HepG2 (cell line): ENCODE data around the gene ZFR. TPM values are rescaled to one million over a fixed set of nuclear protein-coding genes. Genes with fewer than 3 reads are reported as not detected.

ENCODE experiments used
- ARHGAP35 ChIP-seq: sonication (generic); formaldehyde crosslinking; IDR thresholded peaks from 2 replicates; pipeline ENCODE4 v1.9.0; 2022; ENCODE audit warnings: mild to moderate bottlenecking, inconsistent platforms, moderate library complexity, missing genetic modification reagents, borderline replicate concordance
- EEA1 ChIP-seq: sonication (generic); formaldehyde crosslinking; IDR thresholded peaks from 2 replicates; pipeline ENCODE4 v1.5.1; 2020; ENCODE audit warnings: mild to moderate bottlenecking, missing genetic modification reagents, borderline replicate concordance
- HIVEP1 ChIP-seq: sonication (generic); formaldehyde crosslinking; IDR thresholded peaks from 2 replicates; pipeline ENCODE4 v1.4.0; 2020; ENCODE audit warnings: mild to moderate bottlenecking, missing genetic modification reagents
- HMGXB3 ChIP-seq: sonication (generic); formaldehyde crosslinking; IDR thresholded peaks from 2 replicates; pipeline ENCODE4 v1.4.0; 2020; ENCODE audit warnings: missing genetic modification reagents, borderline replicate concordance
- HMGXB4 ChIP-seq, 2 experiments: sonication (generic) in 1 of 2; formaldehyde crosslinking in 1 of 2; IDR thresholded peaks; 2 replicates each; pipeline versions ENCODE4 v1.4.0 to v1.6.1; 2018 to 2020; ENCODE audit warnings: missing genetic modification reagents in 2 of 2, borderline replicate concordance in 1 of 2, low read depth in 1 of 2, mild to moderate bottlenecking in 1 of 2, missing biosample characterization in 1 of 2
- HOXA5 ChIP-seq: sonication (generic); formaldehyde crosslinking; IDR thresholded peaks from 2 replicates; pipeline ENCODE4 v1.4.0; 2020; ENCODE audit warnings: missing genetic modification reagents
- KLF9 ChIP-seq: IDR thresholded peaks from 2 replicates; pipeline ENCODE4 v1.6.1; 2016; ENCODE audit warnings: low read depth
- MYC ChIP-seq: sonication (generic); formaldehyde crosslinking; IDR thresholded peaks from 2 replicates; pipeline ENCODE4 v1.9.0; 2021; ENCODE audit warnings: missing genetic modification reagents, borderline replicate concordance
- NR0B2 ChIP-seq: sonication (generic); formaldehyde crosslinking; IDR thresholded peaks from 2 replicates; pipeline ENCODE4 v1.4.0; 2020; ENCODE audit warnings: mild to moderate bottlenecking, missing genetic modification reagents
- NR3C1 ChIP-seq: sonication (generic); formaldehyde crosslinking; IDR thresholded peaks from 2 replicates; pipeline ENCODE4 v1.4.0; 2020; ENCODE audit warnings: missing genetic modification reagents
- RCOR2 ChIP-seq: IDR thresholded peaks from 2 replicates; pipeline ENCODE4 v1.6.1; 2016; ENCODE audit warnings: missing biosample characterization, missing genetic modification reagents
- TBX2 ChIP-seq: sonication (generic); formaldehyde crosslinking; IDR thresholded peaks from 2 replicates; pipeline ENCODE4 v1.5.0; 2020; ENCODE audit warnings: missing genetic modification reagents, mild to moderate bottlenecking, borderline replicate concordance
- TEAD3 ChIP-seq: optimal IDR thresholded peaks from 2 replicates; pipeline ENCODE3; 2016; ENCODE audit warnings: borderline replicate concordance
- ZBTB42 ChIP-seq: sonication (generic); formaldehyde crosslinking; IDR thresholded peaks from 2 replicates; pipeline ENCODE4 v1.5.0; 2020; ENCODE audit warnings: mild to moderate bottlenecking, missing genetic modification reagents
- ZMYM3 ChIP-seq: sonication (generic); formaldehyde crosslinking; IDR thresholded peaks from 2 replicates; pipeline ENCODE4 v1.5.1; 2020; ENCODE audit warnings: mild to moderate bottlenecking, missing genetic modification reagents
- ZNF263 ChIP-seq: sonication (generic); formaldehyde crosslinking; IDR thresholded peaks from 2 replicates; pipeline ENCODE4 v1.4.0; 2020; ENCODE audit warnings: missing genetic modification reagents
- ZNF484 ChIP-seq: sonication (generic); formaldehyde crosslinking; IDR thresholded peaks from 2 replicates; pipeline ENCODE4 v1.5.1; 2020; ENCODE audit warnings: mild to moderate bottlenecking, low read depth, missing genetic modification reagents, borderline replicate concordance
- ZNF607 ChIP-seq: sonication (generic); formaldehyde crosslinking; IDR thresholded peaks from 2 replicates; pipeline ENCODE4 v1.5.1; 2020; ENCODE audit warnings: missing genetic modification reagents, mild to moderate bottlenecking, borderline replicate concordance
- ZNF644 ChIP-seq: IDR thresholded peaks from 2 replicates; pipeline ENCODE4 v1.6.1; 2016; ENCODE audit warnings: low read depth
- polyA plus RNA-seq, 8 experiments: library from polyadenylated mRNA; depleted of rRNA in 3 of 8; stranded (reverse) in 7 of 8; unstranded in 1 of 8; fragments of >200 nt; fragmentation: Illumina TruSeq in 4 of 8; extraction: Trizol in 4 of 8; gene quantifications; 2 replicates each; pipeline versions ENCODE4 v1.2.1 to v1.2.3, GENCODE V29; 2011 to 2016; ENCODE audit warnings: low read depth in 4 of 8, missing spikeins in 1 of 8, mixed read lengths in 1 of 8; ENCODE audit not compliant: insufficient read depth in 1 of 8
- total RNA-seq, 5 experiments: library from RNA; depleted of rRNA; stranded (reverse); fragments of >200 nt; fragmentation: Illumina TruSeq; extraction: Trizol; gene quantifications; 2 replicates each; pipeline ENCODE4 v1.2.3, GENCODE V29; 2016; ENCODE audit warnings: low read depth in 1 of 5
- TF ChIP-seq, protein P1 (sequence below): sonication (generic); formaldehyde crosslinking; IDR thresholded peaks from 2 replicates; pipeline ENCODE4 v1.8.1; 2023; ENCODE audit warnings: mild to moderate bottlenecking, moderate library complexity, missing genetic modification reagents

Gene ZFR
- total and polyA plus RNA-seq, 2 of the 13 experiments (the other 11 are each of a cell fraction or from before 2014, with no cell fraction given), result 89.0 to 92.8 TPM

DNA sequence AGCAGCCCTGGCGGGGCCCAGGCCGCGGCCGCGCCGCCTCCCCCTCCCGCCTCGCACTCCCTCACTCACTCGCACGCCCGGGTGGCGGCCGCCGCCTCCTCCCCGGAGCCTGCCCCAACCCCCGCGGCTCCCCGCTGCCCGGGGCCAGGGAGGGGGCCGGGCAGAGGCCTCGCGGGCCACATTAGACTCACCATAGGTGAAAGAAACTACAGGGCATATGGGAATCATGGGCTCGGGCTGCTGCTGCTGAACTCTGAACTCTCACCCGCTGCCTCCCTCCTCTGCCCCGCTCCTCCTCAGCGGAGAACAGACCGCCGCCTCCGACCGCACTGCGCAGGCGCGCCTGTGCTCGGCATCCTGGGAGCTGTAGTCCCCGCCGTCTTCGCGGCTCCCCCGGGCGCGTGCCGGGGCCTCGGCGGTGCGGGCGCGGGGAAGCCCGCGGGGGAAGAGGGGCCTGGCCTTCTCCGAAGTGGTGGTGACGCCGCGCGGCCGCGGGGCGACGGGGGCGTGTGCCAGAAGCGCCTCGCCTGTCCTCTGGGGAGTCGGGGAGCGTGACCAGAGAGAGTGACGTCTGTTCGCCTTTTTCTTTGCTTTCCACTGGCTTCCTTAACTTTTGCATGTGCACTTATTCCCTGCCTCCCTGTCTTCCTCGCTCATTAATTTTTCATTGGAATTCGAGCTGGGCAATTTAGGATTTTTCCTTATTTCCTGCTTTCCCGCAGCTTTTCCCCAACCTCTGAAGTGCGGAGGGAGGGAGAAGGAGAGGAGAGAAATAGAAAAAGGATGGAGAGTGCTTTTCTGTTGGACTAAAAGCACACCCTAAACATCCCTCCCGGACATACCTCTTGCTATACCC is at the start of gene ZFR (continued):
- TF ChIP-seq HMGXB3 (no peak), EEA1 (no peak), HOXA5 (CRISPR knock-in tag) (peak; percentile 76; the same call in 1 of the 2 replicates), TEAD3 (CRISPR knock-in tag) (peak; percentile 64), RCOR2 (CRISPR knock-in tag) (no peak), ZNF263 (CRISPR knock-in tag) (peak; percentile 66; the same call in 1 of the 2 replicates), ZBTB42 (CRISPR knock-in tag) (no peak), ZNF607 (peak; percentile 96), ZMYM3 (no peak), ZNF484 (CRISPR knock-in tag) (0 out of 2 replicates have a peak, but pooled peaks have one; percentile 59), MYC (CRISPR knock-in tag) (peak; percentile 87), ARHGAP35 (peak; percentile 83), HIVEP1 (no peak), ZNF644 (CRISPR knock-in tag) (no peak), NR3C1 (no peak), TBX2 (CRISPR knock-in tag) (peak; percentile 85), HMGXB4 (CRISPR knock-in tag; IDR thresholded peaks at IDR 0.05; ENCODE audit: borderline replicate concordance in 1 of 2, low read depth in 1 of 2) (peak; percentile 66 to 68; a peak in 2 of 4 replicates), KLF9 (CRISPR knock-in tag) (peak; percentile 82; the same call in 1 of the 2 replicates), NR0B2 (peak; percentile 85; the same call in 1 of the 2 replicates)
- TF ChIP-seq, protein P1, sequence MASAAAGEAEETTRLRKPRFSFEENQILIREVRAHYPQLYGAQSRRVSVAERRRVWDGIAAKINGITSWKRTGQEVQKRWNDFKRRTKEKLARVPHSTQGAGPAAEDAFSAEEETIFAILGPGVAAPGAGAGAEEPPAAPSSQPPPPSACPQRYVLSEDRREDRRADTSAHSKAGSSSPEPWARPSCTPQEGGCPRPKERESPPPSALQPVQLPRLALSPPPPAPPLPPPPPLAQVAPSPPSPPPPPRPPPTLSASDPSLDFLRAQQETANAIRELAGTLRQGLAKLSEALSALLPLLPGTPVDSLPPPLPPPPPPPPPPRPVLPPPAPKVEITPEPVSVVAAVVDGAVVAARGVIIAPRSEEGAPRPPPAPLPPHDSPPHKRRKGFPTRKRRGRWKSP (CRISPR knock-in tag), result no peak
